ENCODE results near the gene SUGCT.
A peak's percentile ranks its signal among the peaks of the same experiment; 100 is the strongest.

Gene SUGCT

DNA sequence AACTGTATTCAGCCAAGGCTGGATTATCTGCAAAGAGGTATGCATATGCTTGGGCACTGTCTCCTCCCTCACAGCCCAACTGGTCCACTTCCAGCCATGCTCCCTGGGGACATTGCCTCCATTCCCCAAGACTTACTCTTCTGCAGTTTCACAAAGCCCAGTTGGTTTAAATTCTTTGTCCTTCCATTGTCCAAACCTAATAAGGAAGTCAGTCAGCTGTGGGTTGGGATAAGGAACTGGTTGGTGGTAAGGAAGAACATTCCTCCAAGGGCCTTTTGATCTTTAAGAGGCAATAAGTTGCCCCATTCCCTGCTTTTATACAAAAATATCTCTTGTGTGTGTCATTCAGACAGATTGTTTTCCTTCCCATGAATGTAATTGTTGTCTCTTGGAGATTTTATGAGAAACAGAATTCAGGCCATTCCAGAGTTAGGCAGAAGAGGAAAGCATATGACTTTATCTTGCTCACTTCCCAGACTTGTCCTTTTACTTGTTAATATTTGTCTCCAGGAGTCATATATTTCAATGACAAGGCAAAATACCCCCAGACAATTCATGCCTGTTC is 673.7 kb downstream of the SUGCT start:
- TF ChIP-seq, protein P1, sequence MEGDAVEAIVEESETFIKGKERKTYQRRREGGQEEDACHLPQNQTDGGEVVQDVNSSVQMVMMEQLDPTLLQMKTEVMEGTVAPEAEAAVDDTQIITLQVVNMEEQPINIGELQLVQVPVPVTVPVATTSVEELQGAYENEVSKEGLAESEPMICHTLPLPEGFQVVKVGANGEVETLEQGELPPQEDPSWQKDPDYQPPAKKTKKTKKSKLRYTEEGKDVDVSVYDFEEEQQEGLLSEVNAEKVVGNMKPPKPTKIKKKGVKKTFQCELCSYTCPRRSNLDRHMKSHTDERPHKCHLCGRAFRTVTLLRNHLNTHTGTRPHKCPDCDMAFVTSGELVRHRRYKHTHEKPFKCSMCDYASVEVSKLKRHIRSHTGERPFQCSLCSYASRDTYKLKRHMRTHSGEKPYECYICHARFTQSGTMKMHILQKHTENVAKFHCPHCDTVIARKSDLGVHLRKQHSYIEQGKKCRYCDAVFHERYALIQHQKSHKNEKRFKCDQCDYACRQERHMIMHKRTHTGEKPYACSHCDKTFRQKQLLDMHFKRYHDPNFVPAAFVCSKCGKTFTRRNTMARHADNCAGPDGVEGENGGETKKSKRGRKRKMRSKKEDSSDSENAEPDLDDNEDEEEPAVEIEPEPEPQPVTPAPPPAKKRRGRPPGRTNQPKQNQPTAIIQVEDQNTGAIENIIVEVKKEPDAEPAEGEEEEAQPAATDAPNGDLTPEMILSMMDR (IDR thresholded peaks at IDR 0.05; ENCODE audit: low read depth, low read length) = no peak
- DNase-seq (ENCODE audit: extremely low read depth, low read depth) = peak; percentile 96

DNA sequence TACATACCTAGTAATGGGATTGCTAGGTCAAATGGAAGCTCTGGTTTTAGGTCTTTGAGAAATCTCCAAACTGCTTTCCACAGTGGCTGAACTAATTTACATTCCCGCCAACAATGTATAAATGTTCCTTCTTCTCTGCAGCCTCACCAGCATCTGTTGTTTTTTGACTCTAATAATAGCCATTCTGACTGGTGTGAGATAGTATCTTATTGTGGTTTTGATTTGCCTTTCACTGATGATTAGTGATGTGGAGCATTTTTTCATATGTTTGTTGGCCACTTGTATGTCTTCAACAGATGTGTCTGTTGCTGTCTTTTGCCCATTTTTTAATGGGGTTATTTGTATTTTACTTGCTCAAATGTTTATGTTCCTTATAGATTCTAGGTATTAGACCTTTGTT is 675.5 kb downstream of the SUGCT start:
- no peak for DNase-seq (ENCODE audit: extremely low read depth, low read depth)
- TF ChIP-seq, protein P1 (IDR thresholded peaks at IDR 0.05; ENCODE audit: low read depth, low read length) = no peak

GRCh38 chr7:40811666-40812065 is 676.9 kb downstream of the SUGCT start:
- TF ChIP-seq, protein P1 (IDR thresholded peaks at IDR 0.05; ENCODE audit: low read depth, low read length) = no peak
- DNase-seq (ENCODE audit: extremely low read depth, low read depth) = no peak

- TF ChIP-seq, protein P1 (IDR thresholded peaks at IDR 0.05; ENCODE audit: low read depth, low read length) = no peak
- no peak for DNase-seq (ENCODE audit: extremely low read depth, low read depth)
Measured at GRCh38 chr7:40815022-40815421, 680.2 kb downstream of the SUGCT start.

- TF ChIP-seq, protein P1 (IDR thresholded peaks at IDR 0.05; ENCODE audit: low read depth, low read length) = no peak
- peak; percentile 77 for DNase-seq (ENCODE audit: extremely low read depth, low read depth)
Measured at GRCh38 chr7:40815512-40815911, 680.7 kb downstream of the SUGCT start.

- TF ChIP-seq, protein P1 (IDR thresholded peaks at IDR 0.05; ENCODE audit: low read depth, low read length) = no peak
- DNase-seq (ENCODE audit: extremely low read depth, low read depth) = no peak
Measured at GRCh38 chr7:40822861-40823260, 688.1 kb downstream of the SUGCT start.

GRCh38 chr7:40824461-40824860 is 689.7 kb downstream of the SUGCT start:
- TF ChIP-seq, protein P1 (IDR thresholded peaks at IDR 0.05; ENCODE audit: low read depth, low read length) = no peak
- DNase-seq (ENCODE audit: extremely low read depth, low read depth) = no peak
